ENCODE measurements around the gene ITFG2.

DNA sequence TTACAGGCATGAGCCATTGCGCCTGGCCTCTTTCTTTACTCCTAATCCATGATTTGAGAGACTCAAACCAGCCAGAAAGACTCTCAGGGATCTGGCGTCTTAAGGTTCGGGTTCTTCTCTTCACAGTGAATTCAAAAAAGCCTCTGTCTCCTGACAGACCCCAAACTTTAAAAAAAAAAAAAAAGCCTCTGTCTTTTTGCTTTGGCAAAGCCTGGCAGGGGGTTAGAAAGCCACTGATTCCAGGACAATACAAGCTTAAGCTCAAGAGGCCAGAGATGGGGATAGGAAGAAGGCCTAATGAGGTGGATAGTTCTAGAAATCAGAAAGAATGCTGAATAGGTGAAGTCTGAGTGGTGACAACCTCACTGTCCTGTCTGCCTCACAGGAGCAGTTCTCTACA, 13.6 kb downstream of the ITFG2 start:
- TF ChIP-seq EZH2 (IDR thresholded peaks at IDR 0.05; ENCODE audit: borderline replicate concordance): no peak
- TF ChIP-seq, protein P1, sequence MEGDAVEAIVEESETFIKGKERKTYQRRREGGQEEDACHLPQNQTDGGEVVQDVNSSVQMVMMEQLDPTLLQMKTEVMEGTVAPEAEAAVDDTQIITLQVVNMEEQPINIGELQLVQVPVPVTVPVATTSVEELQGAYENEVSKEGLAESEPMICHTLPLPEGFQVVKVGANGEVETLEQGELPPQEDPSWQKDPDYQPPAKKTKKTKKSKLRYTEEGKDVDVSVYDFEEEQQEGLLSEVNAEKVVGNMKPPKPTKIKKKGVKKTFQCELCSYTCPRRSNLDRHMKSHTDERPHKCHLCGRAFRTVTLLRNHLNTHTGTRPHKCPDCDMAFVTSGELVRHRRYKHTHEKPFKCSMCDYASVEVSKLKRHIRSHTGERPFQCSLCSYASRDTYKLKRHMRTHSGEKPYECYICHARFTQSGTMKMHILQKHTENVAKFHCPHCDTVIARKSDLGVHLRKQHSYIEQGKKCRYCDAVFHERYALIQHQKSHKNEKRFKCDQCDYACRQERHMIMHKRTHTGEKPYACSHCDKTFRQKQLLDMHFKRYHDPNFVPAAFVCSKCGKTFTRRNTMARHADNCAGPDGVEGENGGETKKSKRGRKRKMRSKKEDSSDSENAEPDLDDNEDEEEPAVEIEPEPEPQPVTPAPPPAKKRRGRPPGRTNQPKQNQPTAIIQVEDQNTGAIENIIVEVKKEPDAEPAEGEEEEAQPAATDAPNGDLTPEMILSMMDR (IDR thresholded peaks at IDR 0.05; ENCODE audit: poor library complexity): no peak
- no peak for TF ChIP-seq EZH2phosphoT487 (IDR thresholded peaks at IDR 0.05; ENCODE audit: low read depth, severe bottlenecking, unreplicated experiment)

All from hepatocyte (in vitro differentiated cells).